ENCODE results near the gene MCM9.
A peak's percentile ranks its signal among the peaks of the same experiment; 100 is the strongest.
"Not testable (repeated sequence)": the region's sequence is repeated elsewhere in the genome, so short reads cannot be mapped to it uniquely, and the experiment has no call there.

The MCM9 gene

GRCh38 chr6:118815495-118815894, 119.5 kb downstream of the MCM9 start:
- Histone ChIP-seq H3K9me3 (ENCODE audit: control insufficient read depth, low read length) (no peaks in the 10 kb centered on the region), H3K4me3 (ENCODE audit: low read length) (no peak overlapping the region), H3K36me3 (ENCODE audit: control insufficient read depth, insufficient read depth, low read length, severe bottlenecking) (peaks cover 20% of the 10 kb centered on the region), H3K27me3 (replicated peaks; ENCODE audit: control insufficient read depth, insufficient read depth, low read length) (no peaks in the 10 kb centered on the region), H3K4me1 (ENCODE audit: control insufficient read depth, insufficient read depth, low read length) (peaks cover 10% of the 10 kb centered on the region), H3K9ac (ENCODE audit: low read length) (no peak overlapping the region)
- no peak for DNase-seq (ENCODE audit: low read depth)

- Histone ChIP-seq H3K27me3 (replicated peaks; ENCODE audit: control insufficient read depth, insufficient read depth, low read length) (no peaks in the 10 kb centered on the region), H3K4me3 (ENCODE audit: low read length) (no peak overlapping the region), H3K36me3 (ENCODE audit: control insufficient read depth, insufficient read depth, low read length, severe bottlenecking) (peaks cover 20% of the 10 kb centered on the region), H3K9ac (ENCODE audit: low read length) (no peak overlapping the region), H3K4me1 (ENCODE audit: control insufficient read depth, insufficient read depth, low read length) (peaks cover 10% of the 10 kb centered on the region), H3K9me3 (ENCODE audit: control insufficient read depth, low read length) (no peaks in the 10 kb centered on the region)
- peak; percentile 42 for DNase-seq (ENCODE audit: low read depth)
Observed at GRCh38 chr6:118813775-118814174, 121.2 kb downstream of the MCM9 start.

- DNase-seq (ENCODE audit: low read depth) = peak; percentile 24
- no peak overlapping the region for H3K9ac ChIP-seq (ENCODE audit: low read length)
- H3K4me3 ChIP-seq (ENCODE audit: low read length) = no peak overlapping the region
- H3K36me3 ChIP-seq (ENCODE audit: control insufficient read depth, insufficient read depth, low read length, severe bottlenecking) = peaks cover 20% of the 10 kb centered on the region
- no peaks in the 10 kb centered on the region for H3K27me3 ChIP-seq (replicated peaks; ENCODE audit: control insufficient read depth, insufficient read depth, low read length)
- no peaks in the 10 kb centered on the region for H3K9me3 ChIP-seq (ENCODE audit: control insufficient read depth, low read length)
- H3K4me1 ChIP-seq (ENCODE audit: control insufficient read depth, insufficient read depth, low read length) = peaks cover 10% of the 10 kb centered on the region
Observed at GRCh38 chr6:118812970-118813369, 122.0 kb downstream of the MCM9 start.

- no peak for DNase-seq (ENCODE audit: low read depth)
- Histone ChIP-seq H3K27me3 (replicated peaks; ENCODE audit: control insufficient read depth, insufficient read depth, low read length) (no peaks in the 10 kb centered on the region), H3K4me1 (ENCODE audit: control insufficient read depth, insufficient read depth, low read length) (peaks cover 10% of the 10 kb centered on the region), H3K9ac (ENCODE audit: low read length) (no peak overlapping the region), H3K9me3 (ENCODE audit: control insufficient read depth, low read length) (no peaks in the 10 kb centered on the region), H3K36me3 (ENCODE audit: control insufficient read depth, insufficient read depth, low read length, severe bottlenecking) (peaks cover 15% of the 10 kb centered on the region), H3K4me3 (ENCODE audit: low read length) (no peak overlapping the region)
Observed at GRCh38 chr6:118810420-118811027, 124.4 kb downstream of the MCM9 start.

- Histone ChIP-seq H3K9ac (ENCODE audit: low read length) (no peak overlapping the region), H3K9me3 (ENCODE audit: control insufficient read depth, low read length) (no peaks in the 10 kb centered on the region), H3K27me3 (replicated peaks; ENCODE audit: control insufficient read depth, insufficient read depth, low read length) (no peaks in the 10 kb centered on the region), H3K4me3 (ENCODE audit: low read length) (no peak overlapping the region), H3K4me1 (ENCODE audit: control insufficient read depth, insufficient read depth, low read length) (peaks cover 9% of the 10 kb centered on the region), H3K36me3 (ENCODE audit: control insufficient read depth, insufficient read depth, low read length, severe bottlenecking) (peaks cover 7% of the 10 kb centered on the region)
- DNase-seq (ENCODE audit: low read depth) = no peak
Observed at GRCh38 chr6:118808793-118809638, 125.9 kb downstream of the MCM9 start.

- Histone ChIP-seq H3K4me1 (ENCODE audit: control insufficient read depth, insufficient read depth, low read length) (peaks cover 2% of the 10 kb centered on the region), H3K4me3 (ENCODE audit: low read length) (no peak overlapping the region), H3K27me3 (replicated peaks; ENCODE audit: control insufficient read depth, insufficient read depth, low read length) (no peaks in the 10 kb centered on the region), H3K9ac (ENCODE audit: low read length) (no peak overlapping the region), H3K36me3 (ENCODE audit: control insufficient read depth, insufficient read depth, low read length, severe bottlenecking) (no peaks in the 10 kb centered on the region), H3K9me3 (ENCODE audit: control insufficient read depth, low read length) (no peaks in the 10 kb centered on the region)
- DNase-seq (ENCODE audit: low read depth) = no peak
Observed at GRCh38 chr6:118804091-118804490, 130.9 kb downstream of the MCM9 start.

GRCh38 chr6:118801257-118801656, 133.7 kb downstream of the MCM9 start:
- H3K27me3 ChIP-seq (replicated peaks; ENCODE audit: control insufficient read depth, insufficient read depth, low read length) = no peaks in the 10 kb centered on the region
- H3K4me1 ChIP-seq (ENCODE audit: control insufficient read depth, insufficient read depth, low read length) = peaks cover 2% of the 10 kb centered on the region
- no peaks in the 10 kb centered on the region for H3K9me3 ChIP-seq (ENCODE audit: control insufficient read depth, low read length)
- DNase-seq (ENCODE audit: low read depth) = no peak
- no peaks in the 10 kb centered on the region for H3K36me3 ChIP-seq (ENCODE audit: control insufficient read depth, insufficient read depth, low read length, severe bottlenecking)
- H3K9ac ChIP-seq (ENCODE audit: low read length) = no peak overlapping the region
- no peak overlapping the region for H3K4me3 ChIP-seq (ENCODE audit: low read length)

GRCh38 chr6:118800394-118801071, 134.4 kb downstream of the MCM9 start:
- Histone ChIP-seq H3K27me3 (replicated peaks; ENCODE audit: control insufficient read depth, insufficient read depth, low read length) (no peaks in the 10 kb centered on the region), H3K4me1 (ENCODE audit: control insufficient read depth, insufficient read depth, low read length) (peaks cover 2% of the 10 kb centered on the region), H3K4me3 (ENCODE audit: low read length) (peak overlapping the region; percentile 55), H3K36me3 (ENCODE audit: control insufficient read depth, insufficient read depth, low read length, severe bottlenecking) (no peaks in the 10 kb centered on the region), H3K9me3 (ENCODE audit: control insufficient read depth, low read length) (no peaks in the 10 kb centered on the region), H3K9ac (ENCODE audit: low read length) (no peak overlapping the region)
- peak; percentile 96 for DNase-seq (ENCODE audit: low read depth)

- H3K9me3 ChIP-seq (ENCODE audit: control insufficient read depth, low read length) = no peaks in the 10 kb centered on the region
- H3K4me1 ChIP-seq (ENCODE audit: control insufficient read depth, insufficient read depth, low read length) = peaks cover 2% of the 10 kb centered on the region
- H3K9ac ChIP-seq (ENCODE audit: low read length) = no peak overlapping the region
- no peaks in the 10 kb centered on the region for H3K36me3 ChIP-seq (ENCODE audit: control insufficient read depth, insufficient read depth, low read length, severe bottlenecking)
- no peaks in the 10 kb centered on the region for H3K27me3 ChIP-seq (replicated peaks; ENCODE audit: control insufficient read depth, insufficient read depth, low read length)
- no peak overlapping the region for H3K4me3 ChIP-seq (ENCODE audit: low read length)
- DNase-seq (ENCODE audit: low read depth) = no peak
Observed at GRCh38 chr6:118799826-118800225, 135.1 kb downstream of the MCM9 start.

- not testable (repeated sequence) for H3K36me3 ChIP-seq (ENCODE audit: control insufficient read depth, insufficient read depth, low read length, severe bottlenecking); H3K9me3 ChIP-seq (ENCODE audit: control insufficient read depth, low read length); DNase-seq (ENCODE audit: low read depth); H3K27me3 ChIP-seq (replicated peaks; ENCODE audit: control insufficient read depth, insufficient read depth, low read length); H3K4me3 ChIP-seq (ENCODE audit: low read length); H3K4me1 ChIP-seq (ENCODE audit: control insufficient read depth, insufficient read depth, low read length); H3K9ac ChIP-seq (ENCODE audit: low read length)
Observed at GRCh38 chr6:118796548-118796947, 138.4 kb downstream of the MCM9 start.

- Histone ChIP-seq H3K9me3 (ENCODE audit: control insufficient read depth, low read length) (no peaks in the 10 kb centered on the region), H3K27me3 (replicated peaks; ENCODE audit: control insufficient read depth, insufficient read depth, low read length) (no peaks in the 10 kb centered on the region), H3K4me3 (ENCODE audit: low read length) (no peak overlapping the region), H3K36me3 (ENCODE audit: control insufficient read depth, insufficient read depth, low read length, severe bottlenecking) (no peaks in the 10 kb centered on the region), H3K9ac (ENCODE audit: low read length) (no peak overlapping the region), H3K4me1 (ENCODE audit: control insufficient read depth, insufficient read depth, low read length) (no peaks in the 10 kb centered on the region)
- DNase-seq (ENCODE audit: low read depth) = no peak
Observed at GRCh38 chr6:118791499-118791898, 143.5 kb downstream of the MCM9 start.

Data from adipocyte (in vitro differentiated cells).